ENCODE results near the gene DCUN1D3.
"Not testable (repeated sequence)": the region's sequence is repeated elsewhere in the genome, so short reads cannot be mapped to it uniquely, and the experiment has no call there.

DCUN1D3 gene

GRCh38 chr16:20900299-20901067, at the start of gene DCUN1D3, which contains the start of gene LYRM1:
Gene DCUN1D3, minus strand, starts transcription at chr16:20900358. Its CDS starts 37,820 bp downstream, at chr16:20862538.
Gene LYRM1, plus strand, starts transcription at chr16:20900771. Its CDS starts 14,785 bp downstream, at chr16:20915556.
- peak; percentile 96 for DNase-seq (ENCODE audit: low read depth, low spot score)

GRCh38 chr16:20949660-20950059, 49.5 kb upstream of the DCUN1D3 start:
- DNase-seq (ENCODE audit: low read depth, low spot score), result no peak

GRCh38 chr16:20948444-20948843, 48.3 kb upstream of the DCUN1D3 start:
- no peak for DNase-seq (ENCODE audit: low read depth, low spot score)

- DNase-seq (ENCODE audit: low read depth, low spot score), result no peak
Measured at GRCh38 chr16:20946015-20946629, 46.0 kb upstream of the DCUN1D3 start.

GRCh38 chr16:20945575-20945875, 45.4 kb upstream of the DCUN1D3 start:
- DNase-seq (ENCODE audit: low read depth, low spot score), result not testable (repeated sequence)

- no peak for DNase-seq (ENCODE audit: low read depth, low spot score)
Measured at GRCh38 chr16:20944861-20945574, 44.9 kb upstream of the DCUN1D3 start.

- no peak for DNase-seq (ENCODE audit: low read depth, low spot score)
Measured at GRCh38 chr16:20942256-20942655, 42.1 kb upstream of the DCUN1D3 start.

GRCh38 chr16:20941636-20941926, 41.4 kb upstream of the DCUN1D3 start:
- no peak for DNase-seq (ENCODE audit: low read depth, low spot score)

GRCh38 chr16:20940871-20941635, 40.9 kb upstream of the DCUN1D3 start:
- no peak for DNase-seq (ENCODE audit: low read depth, low spot score)

- DNase-seq (ENCODE audit: low read depth, low spot score), result no peak
Measured at GRCh38 chr16:20939611-20940010, 39.5 kb upstream of the DCUN1D3 start.

GRCh38 chr16:20938426-20938825, 38.3 kb upstream of the DCUN1D3 start:
- DNase-seq (ENCODE audit: low read depth, low spot score), result no peak

- DNase-seq (ENCODE audit: low read depth, low spot score), result no peak
Measured at GRCh38 chr16:20937736-20938135, 37.6 kb upstream of the DCUN1D3 start.

- DNase-seq (ENCODE audit: low read depth, low spot score), result no peak
Measured at GRCh38 chr16:20933589-20933988, 33.4 kb upstream of the DCUN1D3 start.

GRCh38 chr16:20931066-20931600, 31.0 kb upstream of the DCUN1D3 start:
- DNase-seq (ENCODE audit: low read depth, low spot score), result no peak

- no peak for DNase-seq (ENCODE audit: low read depth, low spot score)
Measured at GRCh38 chr16:20930365-20930690, 30.2 kb upstream of the DCUN1D3 start.

GRCh38 chr16:20929676-20930364, 29.7 kb upstream of the DCUN1D3 start:
- DNase-seq (ENCODE audit: low read depth, low spot score), result not testable (repeated sequence)

GRCh38 chr16:20928774-20929411, 28.7 kb upstream of the DCUN1D3 start:
- DNase-seq (ENCODE audit: low read depth, low spot score), result no peak

GRCh38 chr16:20925751-20926150, 25.6 kb upstream of the DCUN1D3 start:
- DNase-seq (ENCODE audit: low read depth, low spot score), result no peak

GRCh38 chr16:20923876-20924275, 23.7 kb upstream of the DCUN1D3 start:
- DNase-seq (ENCODE audit: low read depth, low spot score), result no peak

GRCh38 chr16:20920799-20921198, 20.6 kb upstream of the DCUN1D3 start:
- no peak for DNase-seq (ENCODE audit: low read depth, low spot score)

- no peak for DNase-seq (ENCODE audit: low read depth, low spot score)
Measured at GRCh38 chr16:20920091-20920490, 19.9 kb upstream of the DCUN1D3 start.
